NOMO-1 (cell line): ENCODE data around the gene HPRT1.

Experiments
- DNase-seq, 2 experiments: peaks; one replicate each; lab custom pipeline; 2025; ENCODE audit not compliant: unreplicated experiment in 2 of 2; lab: John Stamatoyannopoulos, UW

HPRT1 gene

GRCh38 chrX:134472041-134472440 lies 12.1 kb downstream of the HPRT1 start:
- DNase-seq, result no peak

GRCh38 chrX:134476284-134476683 lies 16.3 kb downstream of the HPRT1 start:
- no peak for DNase-seq

- no peak for DNase-seq
Measured at GRCh38 chrX:134478374-134478773, 18.4 kb downstream of the HPRT1 start.

- no peak for DNase-seq
Measured at GRCh38 chrX:134480061-134480460, 20.1 kb downstream of the HPRT1 start.

- DNase-seq, result no peak
Measured at GRCh38 chrX:134481339-134481738, 21.4 kb downstream of the HPRT1 start.

- DNase-seq, result peak; percentile 45 to 51
Measured at GRCh38 chrX:134482371-134482770, 22.4 kb downstream of the HPRT1 start.

GRCh38 chrX:134484039-134484438 lies 24.1 kb downstream of the HPRT1 start:
- DNase-seq, result peak in 1 of 2 experiments; percentile 50

- no peak for DNase-seq
Measured at GRCh38 chrX:134501941-134502340, 42.0 kb downstream of the HPRT1 start.

- DNase-seq, result no peak
Measured at GRCh38 chrX:134502686-134503085, 42.7 kb downstream of the HPRT1 start.

GRCh38 chrX:134512566-134512965 lies 52.6 kb downstream of the HPRT1 start:
- no peak for DNase-seq

- DNase-seq, result no peak
Measured at GRCh38 chrX:134513091-134513490, 53.1 kb downstream of the HPRT1 start.

- DNase-seq, result peak in 1 of 2 experiments; percentile 43
Measured at GRCh38 chrX:134520860-134521390, 61.0 kb downstream of the HPRT1 start.

GRCh38 chrX:134524181-134524580 lies 64.2 kb downstream of the HPRT1 start:
- no peak for DNase-seq

GRCh38 chrX:134525086-134525792 lies 65.3 kb downstream of the HPRT1 start:
- no peak for DNase-seq

- DNase-seq, result no peak
Measured at GRCh38 chrX:134526399-134526798, 66.4 kb downstream of the HPRT1 start.

GRCh38 chrX:134528960-134529359 lies 69.0 kb downstream of the HPRT1 start:
- DNase-seq, result no peak

GRCh38 chrX:134529481-134529880 lies 69.5 kb downstream of the HPRT1 start:
- DNase-seq, result no peak

- DNase-seq, result no peak
Measured at GRCh38 chrX:134530845-134531244, 70.9 kb downstream of the HPRT1 start.

- no peak for DNase-seq
Measured at GRCh38 chrX:134533352-134533751, 73.4 kb downstream of the HPRT1 start.

- DNase-seq, result no peak
Measured at GRCh38 chrX:134533952-134534351, 74.0 kb downstream of the HPRT1 start.

GRCh38 chrX:134537179-134537955 lies 77.4 kb downstream of the HPRT1 start:
- DNase-seq, result no peak

GRCh38 chrX:134538316-134538715 lies 78.4 kb downstream of the HPRT1 start:
- no peak for DNase-seq
